Choroid plexus epithelial cell (primary cell): ENCODE measurements around the gene PRRC2C.
"Not testable (repeated sequence)": the region's sequence is repeated elsewhere in the genome, so short reads cannot be mapped to it uniquely, and the experiment has no call there.

ENCODE experiments used
- DNase-seq: peaks from one replicate; pipeline ENCODE4 v3.0.0-alpha.2; 2010; ENCODE audit warnings: low read depth
- H3K4me3 ChIP-seq: 2 replicates; pipeline ENCODE4 v1.5.1; 2011; ENCODE audit warnings: low read depth, mild to moderate bottlenecking, control low read depth, low read length, moderate library complexity
- CTCF ChIP-seq: conservative IDR thresholded peaks from 2 replicates; pipeline ENCODE4 v1.5.1; 2011; ENCODE audit warnings: low read depth, mild to moderate bottlenecking, control low read depth, inconsistent platforms, low read length, moderate library complexity

The PRRC2C gene

GRCh38 chr1:171611306-171611705, 126.0 kb downstream of the PRRC2C start:
- H3K4me3 ChIP-seq, result no peak overlapping the region
- DNase-seq, result peak; percentile 20
- TF ChIP-seq CTCF, result no peak

- no peak for DNase-seq
- H3K4me3 ChIP-seq, result no peak overlapping the region
- no peak for TF ChIP-seq CTCF
These were observed 128.0 kb downstream of the PRRC2C start for GRCh38 chr1:171613282-171613681.

GRCh38 chr1:171615122-171615906, 130.0 kb downstream of the PRRC2C start:
- DNase-seq, H3K4me3 ChIP-seq: not testable (repeated sequence)

- no peak for TF ChIP-seq CTCF
- DNase-seq, result no peak
These were observed 131.3 kb downstream of the PRRC2C start for GRCh38 chr1:171616586-171616985.

GRCh38 chr1:171622152-171622462, 136.8 kb downstream of the PRRC2C start, which contains the start of gene MYOCOS:
TSS of gene MYOCOS (plus strand) at chr1:171622243. CDS start at chr1:171623884, 1,641 bp downstream.
- DNase-seq, result no peak
- no peak within 1 kb of the TSS for H3K4me3 ChIP-seq
- no peak for TF ChIP-seq CTCF

More at GRCh38 chr1:171616586-171616985, 131.3 kb downstream of the PRRC2C start:
- no peak overlapping the region for H3K4me3 ChIP-seq

GRCh38 chr1:171623651-171624331, 138.5 kb downstream of the PRRC2C start:
- no peak for DNase-seq
- TF ChIP-seq CTCF, result no peak

GRCh38 chr1:171625225-171625624, 139.9 kb downstream of the PRRC2C start:
- no peak for TF ChIP-seq CTCF
- DNase-seq, result no peak
- no peak overlapping the region for H3K4me3 ChIP-seq

More at GRCh38 chr1:171623651-171624331, 138.5 kb downstream of the PRRC2C start:
- H3K4me3 ChIP-seq, result no peak overlapping the region
